ENCODE results near the gene COX4I2.
"Not testable (repeated sequence)": the region's sequence is repeated elsewhere in the genome, so short reads cannot be mapped to it uniquely, and the experiment has no call there.

Gene COX4I2

DNA sequence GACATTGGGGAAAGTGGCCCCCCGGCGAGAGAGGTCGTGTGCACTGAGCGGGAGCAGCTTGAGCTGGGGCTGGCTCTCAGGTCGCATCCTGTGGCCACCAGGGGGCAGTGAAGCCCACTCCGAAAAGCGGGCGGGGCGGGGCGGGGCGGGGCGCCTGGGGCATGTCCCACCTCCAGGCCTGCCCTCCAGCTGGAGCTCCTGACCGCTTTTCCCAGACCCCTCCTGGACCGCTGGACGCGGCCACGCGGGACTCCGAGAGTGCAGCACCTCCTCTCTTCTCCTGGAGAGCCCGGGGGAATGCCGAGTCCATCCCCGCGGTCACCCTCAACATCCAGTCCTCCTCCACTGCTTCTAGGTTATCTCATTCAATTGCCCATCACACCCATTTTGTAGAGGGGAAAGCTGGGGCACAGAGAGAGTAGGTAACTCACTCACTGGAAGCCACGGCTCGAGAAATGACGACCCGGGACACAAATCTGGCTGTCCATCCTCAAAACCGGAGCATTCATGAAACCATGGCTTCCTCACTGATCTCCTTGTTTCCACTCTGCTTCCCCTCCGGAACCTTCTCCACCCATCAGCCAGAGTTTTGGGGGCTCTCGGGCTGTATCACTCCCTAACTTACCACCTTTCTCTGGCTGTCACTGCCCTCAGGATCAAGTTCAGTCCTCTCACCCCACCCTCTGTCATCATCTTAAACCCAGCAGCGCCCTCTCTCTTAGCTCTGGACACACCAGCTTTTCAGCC, 24.1 kb downstream of the COX4I2 start:
- no peak for DNase-seq

DNA sequence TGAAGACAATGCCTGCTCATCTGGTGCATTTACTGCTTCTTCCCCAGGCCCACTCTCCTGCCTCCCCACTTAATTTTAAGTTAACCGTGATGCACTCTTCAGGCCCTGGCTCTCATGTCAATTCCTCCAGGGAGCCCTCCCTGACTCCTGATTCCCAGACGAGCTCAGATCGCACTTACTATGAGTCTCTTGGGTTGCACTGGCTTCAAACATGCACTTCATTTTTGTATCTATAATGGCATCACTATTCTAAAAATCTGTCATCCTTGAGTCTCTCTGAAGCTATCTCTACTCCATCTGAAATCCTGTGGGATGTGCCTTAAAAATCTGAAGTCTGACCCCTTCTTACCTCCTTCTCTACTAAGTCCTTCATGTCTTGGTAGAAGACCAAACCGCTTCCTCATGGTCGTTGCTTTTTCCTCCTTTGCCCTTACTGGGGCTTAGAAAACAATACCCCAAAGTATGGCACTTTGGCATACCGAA, 24.7 kb downstream of the COX4I2 start:
- no peak for DNase-seq

DNA sequence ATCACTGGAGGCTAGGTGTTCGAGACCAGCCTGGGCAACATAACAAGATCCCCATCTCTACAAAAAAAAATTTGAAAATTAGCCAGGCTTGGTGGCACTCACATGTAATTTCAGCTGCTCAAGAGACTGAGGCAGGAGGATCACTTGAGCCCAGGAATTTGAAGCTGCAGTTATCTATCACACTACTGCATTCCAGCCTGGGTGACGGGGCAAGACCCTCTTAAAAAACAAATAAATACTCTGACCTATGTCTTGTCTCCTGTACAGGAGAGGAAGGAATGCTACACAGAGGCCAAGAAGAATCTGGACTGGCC, 25.8 kb downstream of the COX4I2 start:
- no peak for DNase-seq

- DNase-seq: no peak
Observed at GRCh38 chr20:31663838-31664695, 26.4 kb downstream of the COX4I2 start.

- no peak for DNase-seq
Observed at GRCh38 chr20:31664696-31665354, 27.1 kb downstream of the COX4I2 start.

GRCh38 chr20:31665753-31666152, 28.0 kb downstream of the COX4I2 start:
- no peak for DNase-seq

DNA sequence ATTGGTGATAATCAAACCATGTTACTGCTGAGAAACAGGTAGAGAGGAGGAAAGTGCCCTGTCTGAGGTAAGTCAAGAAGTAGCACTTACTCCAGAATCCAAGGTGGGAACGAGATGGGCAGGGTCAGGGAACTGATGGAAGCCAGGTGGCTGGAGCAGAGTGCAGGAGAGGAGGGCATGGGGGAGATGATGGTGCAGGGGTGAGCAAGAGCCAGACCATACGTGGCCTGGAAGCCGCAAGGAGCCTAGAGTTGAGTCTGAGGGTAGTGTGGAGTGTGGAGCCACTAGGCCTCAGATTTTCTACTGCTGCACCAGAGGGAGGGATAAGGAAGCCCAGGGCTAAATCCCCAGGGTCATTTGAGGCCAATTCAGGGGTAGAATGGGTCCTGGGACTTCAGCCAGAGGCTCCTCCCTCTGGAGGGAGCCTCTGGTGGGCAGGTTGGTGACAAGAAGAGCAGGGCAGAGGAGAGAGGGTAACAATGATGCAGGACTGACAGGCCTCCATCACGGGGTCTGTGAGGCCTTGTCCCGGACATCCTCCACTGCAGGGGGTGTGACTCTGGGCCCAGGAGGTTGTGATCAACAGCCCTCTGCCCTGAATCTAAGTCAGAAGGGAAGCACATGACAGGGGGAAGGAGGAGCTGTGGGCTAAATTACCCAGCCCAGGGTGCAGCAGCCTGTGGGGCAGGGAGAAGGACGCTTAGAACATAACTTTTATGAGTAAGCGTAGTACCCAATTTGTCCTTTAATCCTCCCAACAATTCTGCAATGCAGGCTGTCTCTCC, 28.7 kb downstream of the COX4I2 start:
- DNase-seq: no peak

DNA sequence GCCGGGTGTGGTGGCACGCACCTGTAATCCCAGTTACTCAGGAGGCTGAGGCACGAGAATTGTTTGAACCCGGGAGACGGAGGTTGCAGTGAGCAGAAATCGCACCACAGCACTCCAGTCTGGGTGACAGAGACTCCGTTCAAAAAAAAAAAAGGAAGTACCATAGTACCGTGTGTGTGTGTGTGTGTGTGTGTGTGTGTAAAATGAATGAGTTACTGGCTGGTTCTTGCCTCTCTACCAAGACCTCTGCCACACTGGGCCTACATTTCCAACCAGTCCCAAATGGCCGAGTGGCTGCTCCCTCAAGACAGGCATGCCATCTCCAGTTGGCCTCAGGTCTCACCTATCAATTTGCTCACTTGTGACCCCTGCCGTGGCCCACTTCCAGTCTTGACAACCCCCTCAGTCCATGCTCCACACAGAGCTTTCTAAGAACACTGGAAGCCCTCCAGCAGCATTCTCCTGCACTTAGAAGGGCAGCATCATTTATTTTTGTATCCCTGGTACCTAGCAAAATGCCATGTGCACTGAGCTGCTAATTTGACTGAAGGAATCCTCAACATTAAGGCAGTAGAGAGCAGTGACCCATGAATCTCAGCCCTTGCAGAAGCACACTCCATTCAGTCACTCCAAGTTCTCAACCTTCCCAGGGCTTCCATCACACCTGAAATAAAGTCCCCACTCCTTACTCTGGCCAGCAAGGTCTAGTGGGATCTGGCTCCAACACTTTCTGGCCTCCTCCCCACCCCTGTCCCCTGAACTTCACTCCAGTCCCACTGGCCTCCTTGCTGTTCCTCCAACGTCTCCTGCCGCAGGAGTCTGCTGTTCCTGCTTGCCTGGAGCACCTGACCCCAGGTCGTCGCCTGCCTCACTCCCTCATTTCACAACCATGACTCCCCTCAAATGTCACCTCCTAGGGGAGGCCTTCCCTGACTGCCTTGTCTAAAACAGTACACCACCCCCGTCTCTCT, 29.9 kb downstream of the COX4I2 start:
- no peak for DNase-seq

- DNase-seq: not testable (repeated sequence)
Observed at GRCh38 chr20:31668944-31669343, 31.2 kb downstream of the COX4I2 start.

- DNase-seq: no peak
Observed at GRCh38 chr20:31669876-31670275, 32.2 kb downstream of the COX4I2 start.

- DNase-seq: no peak
Observed at GRCh38 chr20:31670371-31671228, 32.9 kb downstream of the COX4I2 start.

GRCh38 chr20:31671324-31671723, 33.6 kb downstream of the COX4I2 start:
- no peak for DNase-seq

GRCh38 chr20:31673435-31673834, 35.7 kb downstream of the COX4I2 start:
- DNase-seq: no peak

- DNase-seq: no peak
Observed at GRCh38 chr20:31673943-31674463, 36.3 kb downstream of the COX4I2 start.

DNA sequence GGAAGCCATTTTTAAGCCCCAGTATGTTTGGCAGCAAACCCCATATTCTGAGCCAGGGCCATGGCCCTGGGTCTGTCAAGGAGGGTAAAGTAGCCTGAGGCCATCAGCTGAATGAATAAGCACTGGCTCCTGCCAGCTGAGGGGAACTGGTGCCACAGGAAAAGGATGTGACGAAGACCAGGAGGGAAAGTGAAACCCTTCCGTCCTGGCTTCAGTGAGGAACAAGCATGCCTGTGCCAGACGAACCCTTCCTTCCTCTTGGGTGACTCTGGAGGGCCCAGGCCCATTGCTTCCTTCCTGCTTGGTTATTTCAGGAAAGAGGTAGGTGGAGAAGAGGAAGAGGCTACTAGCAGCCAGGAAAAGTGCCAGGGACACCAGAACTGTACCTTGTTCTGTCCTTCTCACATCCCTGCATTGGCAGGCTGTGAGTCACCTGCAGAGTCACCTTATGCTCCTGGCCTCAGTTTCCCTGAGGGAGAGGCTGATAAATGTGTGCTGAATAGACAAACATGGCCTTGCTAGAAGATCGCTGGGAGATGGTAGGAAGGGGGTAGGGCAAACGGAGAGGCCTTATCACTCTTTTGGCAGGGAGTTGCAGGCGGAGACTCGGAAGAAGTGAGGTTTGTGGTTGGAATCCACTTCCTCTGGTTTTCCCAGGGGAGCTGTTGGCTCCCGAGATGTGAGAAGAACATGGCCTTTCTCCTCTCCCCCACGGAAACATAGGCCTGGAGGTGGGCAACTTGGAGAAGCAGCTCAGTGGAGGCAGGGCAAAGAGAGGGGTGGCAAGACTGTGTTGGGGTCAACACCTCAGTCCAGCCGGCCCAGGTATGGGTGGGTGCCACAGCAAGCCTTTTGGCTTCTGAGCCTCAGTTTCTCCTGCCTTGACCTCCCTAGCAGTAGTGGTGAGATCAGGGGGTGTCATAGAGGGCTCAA, 37.4 kb downstream of the COX4I2 start:
- no peak for DNase-seq

GRCh38 chr20:31675828-31676608, 38.3 kb downstream of the COX4I2 start:
- no peak for DNase-seq

DNA sequence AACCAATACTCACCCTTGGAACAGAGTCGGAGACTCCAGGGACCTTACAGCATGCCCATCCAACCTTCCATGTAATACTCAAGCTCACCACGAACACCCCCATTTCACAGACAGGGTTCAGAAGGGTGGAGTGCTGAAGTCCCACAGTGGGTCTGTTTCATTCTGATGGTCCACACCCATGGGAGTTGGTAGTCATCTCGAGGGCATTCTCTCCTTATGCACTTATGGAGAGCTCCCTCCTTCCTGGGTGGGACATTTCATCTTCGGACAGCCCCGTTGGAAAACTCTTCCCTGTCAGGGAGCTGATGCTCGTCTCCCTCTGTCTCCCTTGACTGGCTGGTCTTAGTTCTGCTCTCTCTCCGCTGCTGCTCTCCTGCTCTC, 38.9 kb downstream of the COX4I2 start:
- DNase-seq: no peak

- DNase-seq: no peak
Observed at GRCh38 chr20:31677553-31678260, 40.0 kb downstream of the COX4I2 start.
